CD4-positive, alpha-beta T cell treated with Interleukin-6 for 4 hours (primary cell): ENCODE data around the gene PACS2.
"Not testable (repeated sequence)": the region's sequence is repeated elsewhere in the genome, so short reads cannot be mapped to it uniquely, and the experiment has no call there.

Experiments used
- DNase-seq: peaks from one replicate; pipeline ENCODE4 v3.0.0-alpha.2; 2020; ENCODE audit warnings: mixed read lengths

The PACS2 gene

GRCh38 chr14:105333020-105333490, 18.5 kb downstream of the PACS2 start:
- no peak for DNase-seq

- DNase-seq, result no peak
Observed at GRCh38 chr14:105333613-105334364, 19.2 kb downstream of the PACS2 start.

- no peak for DNase-seq
Observed at GRCh38 chr14:105334383-105335230, 20.1 kb downstream of the PACS2 start.

GRCh38 chr14:105335231-105335542, 20.6 kb downstream of the PACS2 start:
- DNase-seq, result not testable (repeated sequence)

GRCh38 chr14:105335735-105336476, 21.4 kb downstream of the PACS2 start:
- no peak for DNase-seq

- no peak for DNase-seq
Observed at GRCh38 chr14:105336477-105337287, 22.1 kb downstream of the PACS2 start.

GRCh38 chr14:105337433-105337832, 22.9 kb downstream of the PACS2 start:
- no peak for DNase-seq

GRCh38 chr14:105337966-105338741, 23.6 kb downstream of the PACS2 start:
- no peak for DNase-seq

GRCh38 chr14:105340821-105341733, 26.5 kb downstream of the PACS2 start:
- DNase-seq, result no peak

GRCh38 chr14:105343194-105343593, 28.6 kb downstream of the PACS2 start:
- DNase-seq, result no peak

GRCh38 chr14:105346200-105346533, 31.6 kb downstream of the PACS2 start:
- DNase-seq, result no peak

- DNase-seq, result no peak
Observed at GRCh38 chr14:105346876-105347586, 32.5 kb downstream of the PACS2 start.

- no peak for DNase-seq
Observed at GRCh38 chr14:105347587-105347968, 33.0 kb downstream of the PACS2 start.

GRCh38 chr14:105348169-105348944, 33.8 kb downstream of the PACS2 start:
- no peak for DNase-seq

- no peak for DNase-seq
Observed at GRCh38 chr14:105348945-105349699, 34.6 kb downstream of the PACS2 start.

GRCh38 chr14:105349992-105350391, 35.4 kb downstream of the PACS2 start:
- no peak for DNase-seq

- no peak for DNase-seq
Observed at GRCh38 chr14:105350450-105351244, 36.1 kb downstream of the PACS2 start.

- DNase-seq, result no peak
Observed at GRCh38 chr14:105351410-105351809, 36.9 kb downstream of the PACS2 start.
